Measurements from ENCODE around the gene KCNK10. TPM values are rescaled to one million over a fixed set of nuclear protein-coding genes. Genes with fewer than 3 reads are reported as not detected.

KCNK10 gene
- total and polyA plus RNA-seq, 11 donors, result 0.07 to 0.31 (median 0.20) TPM; not detected in 7

- intact Hi-C loops (cut with DNase I), result no loop called here
- ATAC-seq (no peak), DNase-seq (no peak)
- no peaks in the 10 kb centered on the region for H3K4me1 ChIP-seq
- H3K27me3 ChIP-seq, result peaks cover 0 to 11% (median 0%) of the 10 kb centered on the region in 9 donors
- no peak overlapping the region for H3K27ac ChIP-seq
- H3K36me3 ChIP-seq, result no peaks in the 10 kb centered on the region
- WGBS, 4 donors, result 78 to 85% (median 80%) methylated on average over 9 of the region's 9 CpGs
- H3K4me3 ChIP-seq, result no peak overlapping the region
- H3K9me3 ChIP-seq, result no peaks in the 10 kb centered on the region
- TF ChIP-seq CTCF (IDR thresholded peaks at IDR 0.05), result no peak
- TF ChIP-seq POLR2A (IDR thresholded peaks at IDR 0.05), result no peak
These were observed 81.3 kb downstream of the KCNK10 start for GRCh38 chr14:88241810-88242209.

- intact Hi-C loops (cut with DNase I), result no loop called here
- WGBS, 4 donors, result 59 to 82% (median 76%) methylated on average over 4 of the region's 4 CpGs
- H3K4me3 ChIP-seq, result no peak overlapping the region
- H3K9me3 ChIP-seq, result peaks cover 0 to 8% (median 0%) of the 10 kb centered on the region in 12 donors
- no peak for TF ChIP-seq POLR2A (IDR thresholded peaks at IDR 0.05)
- H3K36me3 ChIP-seq, result no peaks in the 10 kb centered on the region
- H3K4me1 ChIP-seq, result peaks cover 0 to 5% (median 0%) of the 10 kb centered on the region in 12 donors
- ATAC-seq, result no peak
- DNase-seq, result no peak
- peaks cover 0 to 3% (median 0%) of the 10 kb centered on the region in 9 donors for H3K27me3 ChIP-seq
- no peak overlapping the region for H3K27ac ChIP-seq
These were observed 88.6 kb downstream of the KCNK10 start for GRCh38 chr14:88234442-88234841.

DNA sequence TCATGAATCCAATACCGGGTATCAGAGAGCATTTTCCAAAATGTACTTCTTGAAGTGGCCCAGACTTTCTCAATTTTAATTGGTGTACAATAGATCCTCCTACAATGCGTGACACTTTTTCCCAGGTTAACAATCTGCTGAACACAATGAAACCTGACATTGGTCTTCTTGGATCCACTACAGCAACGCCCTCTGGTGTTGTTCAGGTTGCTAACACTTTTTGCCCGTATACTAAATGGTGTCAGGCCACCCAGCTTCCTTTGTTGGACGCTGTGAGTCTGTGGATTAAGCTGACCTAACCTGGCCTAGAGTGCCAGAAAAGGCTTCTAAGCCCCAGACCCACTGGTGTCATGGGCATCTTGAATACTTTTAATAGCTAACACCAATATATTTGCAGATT lies 89.2 kb downstream of the KCNK10 start:
- intact Hi-C loops (cut with DNase I), result no loop called here
- Histone ChIP-seq H3K27me3 (peaks cover 0 to 3% (median 0%) of the 10 kb centered on the region in 9 donors), H3K27ac (no peak overlapping the region), H3K4me1 (peaks cover 0 to 5% (median 0%) of the 10 kb centered on the region in 12 donors), H3K4me3 (no peak overlapping the region), H3K36me3 (no peaks in the 10 kb centered on the region), H3K9me3 (peaks cover 0 to 8% (median 0%) of the 10 kb centered on the region in 12 donors)
- TF ChIP-seq CTCF (IDR thresholded peaks at IDR 0.05), result peak in 2 of 12 donors; percentile 13 to 31
- TF ChIP-seq POLR2A (IDR thresholded peaks at IDR 0.05), result no peak
- no peak for ATAC-seq
- WGBS, 4 donors, result 47 to 59% (median 55%) methylated on average over 5 of the region's 5 CpGs
- no peak for DNase-seq

DNA sequence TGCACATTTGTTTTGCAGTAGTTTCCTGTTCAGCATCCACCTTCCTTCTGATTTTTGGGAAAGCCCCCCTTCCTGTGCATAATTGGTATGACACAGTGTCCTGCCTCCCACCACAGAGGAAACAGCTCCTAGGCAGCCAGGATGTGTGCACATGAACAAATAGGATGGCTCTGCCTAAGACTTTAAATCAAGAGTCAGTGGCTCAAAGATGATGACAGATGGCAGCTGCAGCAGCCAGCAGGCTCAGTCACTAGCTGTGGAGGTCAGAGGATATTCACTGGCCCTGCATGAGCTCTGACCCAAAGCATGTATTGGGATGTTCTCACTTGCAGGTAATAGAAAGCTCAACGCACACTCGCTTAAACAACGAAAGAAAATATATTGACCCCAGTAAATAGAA lies 90.3 kb downstream of the KCNK10 start:
- Histone ChIP-seq H3K9me3 (peaks cover 0 to 8% (median 0%) of the 10 kb centered on the region in 12 donors), H3K4me1 (peaks cover 0 to 5% (median 0%) of the 10 kb centered on the region in 12 donors), H3K27me3 (peaks cover 0 to 3% (median 0%) of the 10 kb centered on the region in 9 donors), H3K27ac (peak overlapping the region in 3 of 12 donors; percentile 6 to 55 (median 35)), H3K4me3 (no peak overlapping the region), H3K36me3 (no peaks in the 10 kb centered on the region)
- ATAC-seq (peak in 1 of 4 donors; percentile 65), DNase-seq (no peak)
- intact Hi-C loops (cut with DNase I), result no loop called here
- TF ChIP-seq POLR2A (IDR thresholded peaks at IDR 0.05), result no peak
- TF ChIP-seq CTCF (IDR thresholded peaks at IDR 0.05), result no peak
- WGBS, 4 donors, result 68 to 82% (median 75%) methylated on average over 3 of the region's 3 CpGs

- H3K9me3 ChIP-seq, result peaks cover 0 to 8% (median 0%) of the 10 kb centered on the region in 12 donors
- 52 to 60% (median 54%) methylated on average over 5 of the region's 5 CpGs for WGBS, 4 donors
- H3K4me1 ChIP-seq, result peaks cover 0 to 5% (median 0%) of the 10 kb centered on the region in 12 donors
- no peaks in the 10 kb centered on the region for H3K36me3 ChIP-seq
- H3K4me3 ChIP-seq, result no peak overlapping the region
- no peak overlapping the region for H3K27ac ChIP-seq
- intact Hi-C loops (cut with DNase I), result no loop called here
- peaks cover 0 to 3% (median 0%) of the 10 kb centered on the region in 9 donors for H3K27me3 ChIP-seq
- TF ChIP-seq POLR2A (IDR thresholded peaks at IDR 0.05) (no peak), CTCF (IDR thresholded peaks at IDR 0.05) (no peak)
- ATAC-seq (no peak), DNase-seq (no peak)
These were observed 91.5 kb downstream of the KCNK10 start for GRCh38 chr14:88231603-88232002.
